Liver (tissue), 9 donors: ENCODE data around the gene RNF212. TPM values are rescaled to one million over a fixed set of nuclear protein-coding genes. Genes with fewer than 3 reads are reported as not detected.

Experiments used
- DNase-seq: peaks from one replicate; pipeline ENCODE4 v3.0.0-alpha.2; 2017; ENCODE audit warnings: low spot score
- H3K27ac ChIP-seq, 2 donors: one replicate each; pipeline ENCODE4 v1.7.0; 2013; ENCODE audit warnings: inconsistent platforms in 2 of 2, low read length in 2 of 2, control low read depth in 1 of 2, low read depth in 1 of 2, mild to moderate bottlenecking in 1 of 2
- H3K27me3 ChIP-seq, 4 donors: one replicate each; pipeline versions ENCODE4 v1.6.1 to v1.7.0; 2013; ENCODE audit warnings: low read length in 3 of 4, inconsistent platforms in 1 of 4, mild to moderate bottlenecking in 1 of 4, moderate library complexity in 1 of 4; ENCODE audit not compliant: control insufficient read depth in 4 of 4, insufficient read depth in 4 of 4
- H3K36me3 ChIP-seq, 4 donors: one replicate each; pipeline versions ENCODE4 v1.6.1 to v1.7.0; 2013; ENCODE audit warnings: low read length in 3 of 4, mild to moderate bottlenecking in 3 of 4, low read depth in 1 of 4, moderate library complexity in 1 of 4; ENCODE audit not compliant: control insufficient read depth in 4 of 4, insufficient read depth in 3 of 4
- H3K4me1 ChIP-seq, 4 donors: one replicate each; pipeline versions ENCODE4 v1.6.1 to v1.7.0; 2013; ENCODE audit warnings: low read length in 3 of 4, mild to moderate bottlenecking in 3 of 4, moderate library complexity in 1 of 4; ENCODE audit not compliant: control insufficient read depth in 4 of 4, insufficient read depth in 4 of 4
- H3K4me3 ChIP-seq, 3 donors: one replicate each; pipeline versions ENCODE4 v1.6.1 to v1.7.0; 2013; ENCODE audit warnings: low read length in 3 of 3, control low read depth in 1 of 3, low read depth in 1 of 3, mild to moderate bottlenecking in 1 of 3
- H3K9ac ChIP-seq, 2 donors: one replicate each; pipeline ENCODE4 v1.7.0; 2013; ENCODE audit warnings: low read length in 2 of 2, mild to moderate bottlenecking in 2 of 2, moderate library complexity in 2 of 2, control low read depth in 1 of 2, low read depth in 1 of 2
- H3K9me3 ChIP-seq, 4 donors: one replicate each; pipeline versions ENCODE4 v1.6.1 to v1.7.0; 2013; ENCODE audit warnings: low read length in 3 of 4; ENCODE audit not compliant: control insufficient read depth in 4 of 4
- ATF3 ChIP-seq: IDR thresholded peaks from 2 replicates; pipeline ENCODE4 v1.6.1; 2016; ENCODE audit warnings: antibody characterized with exemption
- CTCF ChIP-seq: fragments of 150-350 bp; IDR thresholded peaks from 2 replicates; pipeline ENCODE4 v1.5.1; 2017; ENCODE audit warnings: improper control_type of control experiment, low read depth, low read length; ENCODE audit not compliant: missing input control
- EGR1 ChIP-seq, 2 donors: IDR thresholded peaks; 2 replicates each; pipeline ENCODE4 v1.6.1; 2016 to 2018; ENCODE audit warnings: antibody characterized with exemption in 2 of 2, low read depth in 2 of 2
- FOXA1 ChIP-seq: IDR thresholded peaks from 2 replicates; pipeline ENCODE4 v1.6.1; 2016; ENCODE audit warnings: antibody characterized with exemption
- FOXA2 ChIP-seq: IDR thresholded peaks from 2 replicates; pipeline ENCODE4 v1.6.1; 2016; ENCODE audit warnings: antibody characterized with exemption
- GABPA ChIP-seq, 2 donors: IDR thresholded peaks in 1 of 2; conservative IDR thresholded peaks in 1 of 2; 2 replicates each; pipeline ENCODE4 v1.6.1; 2016; ENCODE audit warnings: antibody characterized with exemption in 2 of 2, mild to moderate bottlenecking in 1 of 2, moderate library complexity in 1 of 2
- HNF4A ChIP-seq, 2 donors: conservative IDR thresholded peaks; 2 replicates each; pipeline ENCODE4 v1.6.1; 2016; ENCODE audit warnings: antibody characterized with exemption in 2 of 2, mild to moderate bottlenecking in 2 of 2
- HNF4G ChIP-seq: IDR thresholded peaks from 2 replicates; pipeline ENCODE4 v1.6.1; 2016; ENCODE audit warnings: antibody characterized with exemption
- JUND ChIP-seq, 2 donors: IDR thresholded peaks; 2 replicates each; pipeline ENCODE4 v1.6.1; 2016; ENCODE audit warnings: antibody characterized with exemption in 2 of 2
- NR2F2 ChIP-seq: IDR thresholded peaks from 2 replicates; pipeline ENCODE4 v1.6.1; 2016; ENCODE audit warnings: antibody characterized with exemption
- RAD21 ChIP-seq, 2 donors: IDR thresholded peaks; 2 replicates each; pipeline ENCODE4 v1.6.1; 2016; ENCODE audit warnings: antibody characterized with exemption in 2 of 2, mild to moderate bottlenecking in 2 of 2
- REST ChIP-seq: IDR thresholded peaks from 2 replicates; pipeline ENCODE4 v1.6.1; 2016; ENCODE audit warnings: antibody characterized with exemption, mild to moderate bottlenecking
- RXRA ChIP-seq, 2 donors: IDR thresholded peaks; 2 replicates each; pipeline ENCODE4 v1.6.1; 2017 to 2018; ENCODE audit warnings: antibody characterized with exemption in 2 of 2, mild to moderate bottlenecking in 1 of 2
- SP1 ChIP-seq: IDR thresholded peaks from 2 replicates; pipeline ENCODE4 v1.6.1; 2018; ENCODE audit warnings: antibody characterized with exemption, mild to moderate bottlenecking
- TAF1 ChIP-seq: conservative IDR thresholded peaks from 2 replicates; pipeline ENCODE4 v1.6.1; 2016; ENCODE audit warnings: antibody characterized with exemption, mild to moderate bottlenecking
- YY1 ChIP-seq: IDR thresholded peaks from 2 replicates; pipeline ENCODE4 v1.6.1; 2016; ENCODE audit warnings: antibody characterized with exemption, mild to moderate bottlenecking
- ZBTB33 ChIP-seq: IDR thresholded peaks from 2 replicates; pipeline ENCODE4 v1.6.1; 2016; ENCODE audit warnings: antibody characterized with exemption
- WGBS: extraction: QIAGEN DNeasy Blood & Tissue Kit; methylation state at CpG from one replicate; pipeline ENCODE4 v1.1.7; 2013; 5-methylcytosine and 5-hydroxymethylcytosine counted together
- polyA plus RNA-seq, 2 donors: library from polyadenylated mRNA; stranded (reverse) in 1 of 2; unstranded in 1 of 2; fragments of 200-250 nt in 1 of 2; fragments of >200 nt in 1 of 2; fragmentation: Nextera tagmentation in 1 of 2; extraction: Ambion mirVana in 1 of 2; gene quantifications; one replicate each; pipeline versions ENCODE4 v1.2.1 to v1.2.3, GENCODE V29; 2013 to 2015
- total RNA-seq, 2 donors: library from RNA; depleted of rRNA; stranded (reverse); fragments of >200 nt; gene quantifications; one replicate each; pipeline ENCODE4 v1.2.3, GENCODE V29; 2014
- donor health status: healthy.
- donor health status: healthy.
- donor health status: healthy.
- donor health status: healthy.
- donor health status: healthy.

The RNF212 gene
- total and polyA plus RNA-seq, 4 donors = 0.32 to 0.47 (median 0.38) TPM; not detected in 1

GRCh38 chr4:1109898-1110506 lies 3.4 kb downstream of the RNF212 start:
- 44% methylated on average over 8 of the region's 8 CpGs for WGBS
- Histone ChIP-seq H3K9me3 (no peaks in the 10 kb centered on the region), H3K27me3 (no peaks in the 10 kb centered on the region), H3K36me3 (no peaks in the 10 kb centered on the region), H3K4me3 (no peak overlapping the region), H3K9ac (no peak overlapping the region), H3K27ac (no peak overlapping the region), H3K4me1 (peaks cover 0 to 4% (median 0%) of the 10 kb centered on the region in 4 donors)
- no peak for DNase-seq
- TF ChIP-seq CTCF = no peak
- TF ChIP-seq YY1 = no peak
- TF ChIP-seq JUND (IDR thresholded peaks at IDR 0.05) = no peak
- TF ChIP-seq TAF1 = no peak
- no peak for TF ChIP-seq EGR1 (IDR thresholded peaks at IDR 0.05; ENCODE audit: low read depth in 2 of 2)
- no peak for TF ChIP-seq RXRA (IDR thresholded peaks at IDR 0.05)
- TF ChIP-seq REST = no peak
- no peak for TF ChIP-seq FOXA2
- TF ChIP-seq NR2F2 = no peak
- no peak for TF ChIP-seq ZBTB33
- no peak for TF ChIP-seq RAD21 (IDR thresholded peaks at IDR 0.05)
- no peak for TF ChIP-seq FOXA1
- TF ChIP-seq SP1 = no peak
- no peak for TF ChIP-seq GABPA (IDR thresholded peaks at IDR 0.05 in 1 of 2, conservative IDR thresholded peaks at IDR 0.05 in 1 of 2)
- TF ChIP-seq HNF4G = no peak
- TF ChIP-seq ATF3 = no peak
- no peak for TF ChIP-seq HNF4A (conservative IDR thresholded peaks at IDR 0.05)
